MM.1S (cell line): ENCODE measurements around the gene HOXB3.
A peak's percentile ranks its signal among the peaks of the same experiment; 100 is the strongest.

Experiments
- DNase-seq: peaks from one replicate; pipeline ENCODE4 v3.0.0-alpha.2; 2015
- H2AFZ ChIP-seq: fragments of 300-600 bp; sonication (generic); 2 replicates; pipeline ENCODE4 v1.6.0; 2016; ENCODE audit warnings: antibody characterized with exemption, low read length
- H3F3A ChIP-seq: fragments of 300-600 bp; sonication (generic); 2 replicates; pipeline ENCODE4 v1.6.1; 2016; ENCODE audit warnings: mild to moderate bottlenecking, antibody characterized with exemption, low read length, moderate library complexity, mixed read lengths; ENCODE audit not compliant: insufficient read depth
- H3K27ac ChIP-seq: fragments of 300-600 bp; sonication (generic); 2 replicates; pipeline ENCODE4 v1.5.1; 2016; ENCODE audit warnings: mild to moderate bottlenecking, low read length
- H3K27me3 ChIP-seq: fragments of 300-600 bp; sonication (generic); replicated peaks from 2 replicates; pipeline ENCODE4 v1.6.0; 2016; ENCODE audit warnings: low read length; ENCODE audit not compliant: insufficient read depth
- H3K36me3 ChIP-seq: fragments of 300-600 bp; sonication (generic); replicated peaks from 2 replicates; pipeline ENCODE4 v1.6.1; 2016; ENCODE audit warnings: mild to moderate bottlenecking, low read length, mixed read lengths; ENCODE audit not compliant: insufficient read depth
- H3K4me1 ChIP-seq: fragments of 300-600 bp; sonication (generic); 2 replicates; pipeline ENCODE4 v1.6.1; 2016; ENCODE audit warnings: low read length, mixed read lengths
- H3K4me2 ChIP-seq: fragments of 300-600 bp; sonication (generic); 2 replicates; pipeline ENCODE4 v1.6.0; 2016; ENCODE audit warnings: low read depth, low read length
- H3K4me3 ChIP-seq: fragments of 300-600 bp; sonication (generic); 2 replicates; pipeline ENCODE4 v1.5.1; 2016; ENCODE audit warnings: low read length, mixed read lengths
- H3K79me2 ChIP-seq: fragments of 300-600 bp; sonication (generic); 2 replicates; pipeline ENCODE4 v1.6.1; 2016; ENCODE audit warnings: mixed run types, low read length, mixed read lengths
- H3K9ac ChIP-seq: fragments of 300-600 bp; sonication (generic); 2 replicates; pipeline ENCODE4 v1.6.1; 2016; ENCODE audit warnings: low read length, mixed read lengths
- H3K9me2 ChIP-seq: fragments of 300-600 bp; sonication (generic); replicated peaks from 2 replicates; pipeline ENCODE4 v1.6.1; 2016; ENCODE audit warnings: mild to moderate bottlenecking, low read length, mixed read lengths; ENCODE audit not compliant: insufficient read depth
- H3K9me3 ChIP-seq: fragments of 300-600 bp; sonication (generic); replicated peaks from 2 replicates; pipeline ENCODE4 v1.6.1; 2016; ENCODE audit warnings: mild to moderate bottlenecking, low read length, mixed read lengths; ENCODE audit not compliant: insufficient read depth
- H4K20me1 ChIP-seq: fragments of 300-600 bp; sonication (generic); 2 replicates; pipeline ENCODE4 v1.6.1; 2016; ENCODE audit warnings: mild to moderate bottlenecking, low read length, moderate library complexity, mixed read lengths; ENCODE audit not compliant: insufficient read depth
- EZH2 ChIP-seq: fragments of 300-600 bp; sonication (generic); optimal IDR thresholded peaks from 2 replicates; pipeline ENCODE3; 2017; ENCODE audit warnings: low read depth, mild to moderate bottlenecking, antibody characterized with exemption, low read length, mixed read lengths
- EZH2phosphoT487 ChIP-seq: fragments of 300-600 bp; sonication (generic); IDR thresholded peaks from 2 replicates; pipeline ENCODE4 v1.6.1; 2018; ENCODE audit warnings: antibody characterized with exemption, low read length
- TF ChIP-seq, protein P1 (sequence below): fragments of 300-600 bp; sonication (generic); IDR thresholded peaks from 2 replicates; pipeline ENCODE4 v1.5.1; 2016; ENCODE audit warnings: antibody characterized with exemption, low read length, mixed read lengths

HOXB3 gene

GRCh38 chr17:48530887-48531272 is 59.2 kb downstream of the HOXB3 start, which contains the start of gene HOXB1:
TSS of gene HOXB1 (minus strand) at chr17:48531011. CDS start at chr17:48530904, 107 bp downstream.
- H3K4me1 ChIP-seq = no peaks in the 10 kb centered on the region
- H2AFZ ChIP-seq = 0 out of 2 replicates have a peak within 1 kb of the TSS, but pooled peaks have one; percentile 11
- no peak within 1 kb of the TSS for H3K4me2 ChIP-seq
- H3K9ac ChIP-seq = no peak within 1 kb of the TSS
- H3K27ac ChIP-seq = no peak within 1 kb of the TSS
- H3K36me3 ChIP-seq = no peaks in the 10 kb centered on the region
- no peaks in the 10 kb centered on the region for H3K27me3 ChIP-seq
- no peaks in the 10 kb centered on the region for H3K9me3 ChIP-seq
- no peak for DNase-seq
- TF ChIP-seq EZH2 (no peak), EZH2phosphoT487 (no peak)
- TF ChIP-seq, protein P1, sequence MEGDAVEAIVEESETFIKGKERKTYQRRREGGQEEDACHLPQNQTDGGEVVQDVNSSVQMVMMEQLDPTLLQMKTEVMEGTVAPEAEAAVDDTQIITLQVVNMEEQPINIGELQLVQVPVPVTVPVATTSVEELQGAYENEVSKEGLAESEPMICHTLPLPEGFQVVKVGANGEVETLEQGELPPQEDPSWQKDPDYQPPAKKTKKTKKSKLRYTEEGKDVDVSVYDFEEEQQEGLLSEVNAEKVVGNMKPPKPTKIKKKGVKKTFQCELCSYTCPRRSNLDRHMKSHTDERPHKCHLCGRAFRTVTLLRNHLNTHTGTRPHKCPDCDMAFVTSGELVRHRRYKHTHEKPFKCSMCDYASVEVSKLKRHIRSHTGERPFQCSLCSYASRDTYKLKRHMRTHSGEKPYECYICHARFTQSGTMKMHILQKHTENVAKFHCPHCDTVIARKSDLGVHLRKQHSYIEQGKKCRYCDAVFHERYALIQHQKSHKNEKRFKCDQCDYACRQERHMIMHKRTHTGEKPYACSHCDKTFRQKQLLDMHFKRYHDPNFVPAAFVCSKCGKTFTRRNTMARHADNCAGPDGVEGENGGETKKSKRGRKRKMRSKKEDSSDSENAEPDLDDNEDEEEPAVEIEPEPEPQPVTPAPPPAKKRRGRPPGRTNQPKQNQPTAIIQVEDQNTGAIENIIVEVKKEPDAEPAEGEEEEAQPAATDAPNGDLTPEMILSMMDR = no peak
- H3K4me3 ChIP-seq = no peak within 1 kb of the TSS
- H4K20me1 ChIP-seq = no peaks in the 10 kb centered on the region
- H3F3A ChIP-seq = no peaks in the 10 kb centered on the region
- H3K79me2 ChIP-seq = no peaks in the 10 kb centered on the region
- no peaks in the 10 kb centered on the region for H3K9me2 ChIP-seq

- Histone ChIP-seq H3K4me3 (no peak overlapping the region), H3K79me2 (no peaks in the 10 kb centered on the region), H3K9me2 (no peaks in the 10 kb centered on the region), H3K27ac (no peak overlapping the region), H3F3A (no peaks in the 10 kb centered on the region), H3K9me3 (no peaks in the 10 kb centered on the region), H3K36me3 (no peaks in the 10 kb centered on the region), H3K4me1 (no peaks in the 10 kb centered on the region), H3K9ac (no peak overlapping the region), H3K27me3 (no peaks in the 10 kb centered on the region), H4K20me1 (no peaks in the 10 kb centered on the region), H3K4me2 (no peak overlapping the region), H2AFZ (no peak overlapping the region)
- DNase-seq = no peak
- TF ChIP-seq, protein P1 = no peak
- TF ChIP-seq EZH2phosphoT487 = no peak
- TF ChIP-seq EZH2 = no peak
Measured at GRCh38 chr17:48530208-48530886, 59.7 kb downstream of the HOXB3 start.

DNA sequence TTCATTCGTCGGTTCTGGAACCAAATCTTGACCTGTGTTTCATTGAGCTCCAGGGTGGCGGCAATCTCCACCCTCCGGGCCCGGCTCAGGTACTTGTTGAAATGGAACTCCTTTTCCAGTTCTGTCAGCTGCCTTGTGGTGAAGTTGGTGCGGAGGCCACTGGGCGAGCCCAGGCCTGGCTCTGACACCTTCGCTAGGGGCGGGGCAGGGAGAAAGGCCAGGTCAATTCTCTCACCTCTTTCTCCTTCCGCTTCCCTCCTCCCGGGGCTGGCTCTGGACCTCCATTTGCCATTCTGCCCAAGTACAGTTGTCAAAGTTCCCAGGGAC is 60.4 kb downstream of the HOXB3 start:
- no peaks in the 10 kb centered on the region for H3K9me2 ChIP-seq
- H3K27me3 ChIP-seq = no peaks in the 10 kb centered on the region
- H3F3A ChIP-seq = no peaks in the 10 kb centered on the region
- H4K20me1 ChIP-seq = no peaks in the 10 kb centered on the region
- no peaks in the 10 kb centered on the region for H3K9me3 ChIP-seq
- H3K36me3 ChIP-seq = no peaks in the 10 kb centered on the region
- no peak overlapping the region for H3K9ac ChIP-seq
- no peak overlapping the region for H3K4me2 ChIP-seq
- H3K4me3 ChIP-seq = no peak overlapping the region
- no peak overlapping the region for H3K27ac ChIP-seq
- no peak for DNase-seq
- H3K4me1 ChIP-seq = no peaks in the 10 kb centered on the region
- H2AFZ ChIP-seq = no peak overlapping the region
- TF ChIP-seq EZH2 (no peak), EZH2phosphoT487 (no peak)
- TF ChIP-seq, protein P1 = no peak
- H3K79me2 ChIP-seq = no peaks in the 10 kb centered on the region
